HUES64 (cell line): ENCODE measurements around the gene RPS15.

ENCODE experiments used
- H3K27ac ChIP-seq: 2 replicates; pipeline ENCODE4 v1.7.0; 2013; ENCODE audit warnings: low read depth, low read length, inconsistent platforms
- H3K27me3 ChIP-seq: 2 replicates; pipeline ENCODE4 v1.6.1; 2013; ENCODE audit warnings: mild to moderate bottlenecking, low read length; ENCODE audit not compliant: insufficient read depth
- H3K36me3 ChIP-seq: 2 replicates; pipeline ENCODE4 v1.6.1; 2013; ENCODE audit warnings: mild to moderate bottlenecking, low read length; ENCODE audit not compliant: insufficient read depth
- H3K4me1 ChIP-seq: 2 replicates; pipeline ENCODE4 v1.6.1; 2013; ENCODE audit warnings: mild to moderate bottlenecking, low read length, moderate library complexity; ENCODE audit not compliant: insufficient read depth
- H3K4me3 ChIP-seq: 2 replicates; pipeline ENCODE4 v1.5.1; 2013; ENCODE audit warnings: mild to moderate bottlenecking, low read length, moderate library complexity
- H3K9ac ChIP-seq: 2 replicates; pipeline ENCODE4 v1.6.1; 2013; ENCODE audit warnings: mild to moderate bottlenecking, low read depth, low read length
- H3K9me3 ChIP-seq: 2 replicates; pipeline ENCODE4 v1.6.1; 2013; ENCODE audit warnings: low read depth, low read length; ENCODE audit not compliant: insufficient read depth
- WGBS: fragments of 150-250, 120-280 bp; methylation state at CpG from one replicate; pipeline ENCODE4 v1.1.7; 2013; ENCODE audit warnings: missing lambda C conversion rate; 5-methylcytosine and 5-hydroxymethylcytosine counted together

RPS15 gene

GRCh38 chr19:1406774-1407527 is 31.2 kb upstream of the RPS15 start:
- WGBS: under 1% methylated on average over 72 of the region's 72 CpGs
- Histone ChIP-seq H3K27me3 (0 out of 2 replicates have a peak, but pooled peaks cover 2% of the 10 kb centered on the region), H3K4me1 (peaks cover 14% of the 10 kb centered on the region), H3K4me3 (peak overlapping the region; percentile 78), H3K9me3 (no peaks in the 10 kb centered on the region), H3K36me3 (peaks cover 14% of the 10 kb centered on the region), H3K9ac (peak overlapping the region; percentile 68), H3K27ac (0 out of 2 replicates have a peak overlapping the region, but pooled peaks have one; percentile 31)

DNA sequence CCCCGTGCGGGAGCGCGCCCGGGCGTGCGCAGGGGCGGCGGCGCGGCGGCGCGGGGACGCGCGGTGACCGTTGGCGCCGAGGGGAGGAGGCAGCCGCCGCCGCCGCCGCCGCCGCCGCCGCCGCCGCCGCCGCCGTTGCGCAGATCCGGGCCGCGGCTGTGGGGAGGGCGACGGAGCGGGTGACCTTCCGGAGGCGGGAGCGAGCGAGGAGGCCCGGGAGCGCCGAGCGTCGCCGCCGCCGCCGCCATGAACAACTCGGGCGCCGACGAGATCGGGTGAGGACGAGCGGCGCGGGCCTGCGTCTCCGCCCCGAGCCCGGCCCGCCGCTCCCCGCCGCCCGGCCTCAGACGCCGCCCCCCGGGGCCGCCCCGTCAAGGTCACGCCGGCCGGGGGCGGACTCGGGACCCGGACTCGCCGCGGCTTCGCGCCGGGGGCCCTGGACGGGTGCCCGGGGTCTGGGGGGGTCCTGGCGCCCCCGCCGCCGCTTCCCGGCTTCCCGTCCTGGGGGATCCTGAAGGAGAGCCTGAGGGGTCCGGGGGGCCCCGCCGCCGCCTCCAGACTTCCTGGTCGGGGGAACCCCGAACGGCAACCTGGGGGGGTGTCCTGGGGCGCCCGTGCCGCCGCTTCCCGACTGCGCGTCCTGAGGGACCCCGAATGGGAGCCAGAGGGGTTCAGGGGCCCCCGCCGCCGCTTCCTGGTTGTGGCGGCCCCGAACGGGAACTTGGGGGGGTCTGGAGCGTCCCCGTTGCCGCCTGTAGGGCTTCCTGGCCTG is 30.5 kb upstream of the RPS15 start, which contains the start of gene DAZAP1:
TSS of gene DAZAP1 (plus strand) at position 59 of the 772 bp plus-strand sequence. CDS start at position 247, 188 bp downstream.
- H3K36me3 ChIP-seq: peaks cover 14% of the 10 kb centered on the region
- H3K4me1 ChIP-seq: peaks cover 14% of the 10 kb centered on the region
- no peaks in the 10 kb centered on the region for H3K27me3 ChIP-seq
- under 1% methylated on average over 121 of the region's 121 CpGs for WGBS
- peak within 1 kb of the TSS; percentile 82 for H3K27ac ChIP-seq
- H3K4me3 ChIP-seq: peak within 1 kb of the TSS; percentile 83
- peak within 1 kb of the TSS; percentile 89 for H3K9ac ChIP-seq
- no peaks in the 10 kb centered on the region for H3K9me3 ChIP-seq

- Histone ChIP-seq H3K9me3 (no peaks in the 10 kb centered on the region), H3K4me3 (peak overlapping the region; percentile 83), H3K36me3 (peaks cover 21% of the 10 kb centered on the region), H3K27me3 (no peaks in the 10 kb centered on the region), H3K4me1 (peaks cover 14% of the 10 kb centered on the region), H3K27ac (peak overlapping the region; percentile 82), H3K9ac (peak overlapping the region; percentile 89)
- 1% methylated on average over 65 of the region's 69 CpGs for WGBS
Observed at GRCh38 chr19:1408300-1409203, 29.6 kb upstream of the RPS15 start.

DNA sequence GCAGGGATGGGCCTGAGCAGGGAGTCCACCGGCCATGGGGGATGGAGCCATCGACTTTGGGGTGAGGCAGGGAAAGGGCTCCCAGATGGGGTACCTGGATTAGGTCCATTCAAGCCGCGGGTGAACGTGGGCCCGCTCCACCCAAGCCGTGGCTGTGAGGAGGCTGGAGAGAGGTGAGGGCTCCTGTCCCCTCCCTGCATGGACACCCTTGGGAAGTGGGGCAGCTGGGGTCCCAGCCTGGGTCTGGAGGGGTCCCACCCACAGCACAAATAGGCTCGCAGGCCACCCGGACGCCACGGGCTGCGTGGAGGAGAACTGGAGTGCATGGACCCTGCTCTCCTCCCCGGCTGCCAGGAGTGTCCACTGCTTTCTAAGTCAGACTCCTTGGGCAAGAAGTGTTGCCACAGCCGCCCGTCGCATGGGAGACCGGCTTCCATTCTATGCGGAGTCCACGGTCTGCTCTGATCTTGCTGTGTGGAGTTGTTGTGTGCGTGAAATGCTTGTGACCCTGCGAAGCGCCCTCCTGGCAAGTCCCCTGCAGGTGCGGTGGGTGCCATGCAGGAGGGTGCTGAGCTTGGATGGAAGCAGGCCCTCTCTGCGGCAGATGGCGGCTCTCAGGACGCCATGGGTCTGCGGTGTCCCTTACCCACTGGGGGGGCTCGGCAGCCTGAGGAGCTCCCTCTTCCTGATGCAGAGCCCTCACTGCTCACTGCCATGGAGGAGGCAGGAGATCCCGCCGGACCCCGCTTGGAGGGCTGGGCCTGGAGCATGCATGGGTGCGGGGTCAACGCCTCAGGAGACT is 28.8 kb upstream of the RPS15 start:
- H3K4me3 ChIP-seq: peak overlapping the region; percentile 83
- H3K27ac ChIP-seq: peak overlapping the region; percentile 82; the same call in 1 of the 2 replicates
- WGBS: 85% methylated on average over 33 of the region's 33 CpGs
- peaks cover 23% of the 10 kb centered on the region for H3K36me3 ChIP-seq
- H3K27me3 ChIP-seq: no peaks in the 10 kb centered on the region
- H3K9me3 ChIP-seq: no peaks in the 10 kb centered on the region
- H3K9ac ChIP-seq: peak overlapping the region; percentile 89
- peaks cover 14% of the 10 kb centered on the region for H3K4me1 ChIP-seq

- 92% methylated on average over 23 of the region's 23 CpGs for WGBS
- Histone ChIP-seq H3K4me1 (peaks cover 14% of the 10 kb centered on the region), H3K9me3 (no peaks in the 10 kb centered on the region), H3K9ac (0 out of 2 replicates have a peak overlapping the region, but pooled peaks have one; percentile 89), H3K27me3 (no peaks in the 10 kb centered on the region), H3K27ac (peak overlapping the region; percentile 18; the same call in 1 of the 2 replicates), H3K4me3 (peak overlapping the region; percentile 83; the same call in 1 of the 2 replicates), H3K36me3 (peaks cover 23% of the 10 kb centered on the region)
Observed at GRCh38 chr19:1410136-1410786, 27.9 kb upstream of the RPS15 start.

GRCh38 chr19:1410789-1411188 is 27.4 kb upstream of the RPS15 start:
- Histone ChIP-seq H3K27ac (no peak overlapping the region; the same call in 1 of the 2 replicates), H3K9ac (no peak overlapping the region; the same call in 1 of the 2 replicates), H3K27me3 (no peaks in the 10 kb centered on the region), H3K9me3 (no peaks in the 10 kb centered on the region), H3K4me1 (peaks cover 17% of the 10 kb centered on the region), H3K36me3 (peaks cover 23% of the 10 kb centered on the region), H3K4me3 (no peak overlapping the region)
- 93% methylated on average over 9 of the region's 9 CpGs for WGBS

GRCh38 chr19:1411255-1412191 is 26.7 kb upstream of the RPS15 start:
- Histone ChIP-seq H3K4me1 (peaks cover 25% of the 10 kb centered on the region), H3K9ac (no peak overlapping the region; the same call in 1 of the 2 replicates), H3K4me3 (no peak overlapping the region), H3K27ac (no peak overlapping the region), H3K36me3 (peaks cover 23% of the 10 kb centered on the region), H3K27me3 (no peaks in the 10 kb centered on the region), H3K9me3 (no peaks in the 10 kb centered on the region)
- 92% methylated on average over 29 of the region's 29 CpGs for whole genome bisulfite sequencing

- H3K9ac ChIP-seq: no peak overlapping the region
- peaks cover 27% of the 10 kb centered on the region for H3K36me3 ChIP-seq
- 94% methylated on average over 21 of the region's 21 CpGs for WGBS
- no peak overlapping the region for H3K27ac ChIP-seq
- no peaks in the 10 kb centered on the region for H3K9me3 ChIP-seq
- no peaks in the 10 kb centered on the region for H3K27me3 ChIP-seq
- H3K4me1 ChIP-seq: peaks cover 25% of the 10 kb centered on the region
- no peak overlapping the region for H3K4me3 ChIP-seq
Observed at GRCh38 chr19:1412323-1412923, 25.8 kb upstream of the RPS15 start.
